HUDEP-2 (cell line): ENCODE data around the gene ZNF487.
"Not testable (repeated sequence)": the region's sequence is repeated elsewhere in the genome, so short reads cannot be mapped to it uniquely, and the experiment has no call there.

Source experiments
- DNase-seq, 76 experiments: peaks; one replicate each; lab custom pipeline; 2025; ENCODE audit not compliant: unreplicated experiment in 76 of 76; lab: John Stamatoyannopoulos, UW

The ZNF487 gene

DNA sequence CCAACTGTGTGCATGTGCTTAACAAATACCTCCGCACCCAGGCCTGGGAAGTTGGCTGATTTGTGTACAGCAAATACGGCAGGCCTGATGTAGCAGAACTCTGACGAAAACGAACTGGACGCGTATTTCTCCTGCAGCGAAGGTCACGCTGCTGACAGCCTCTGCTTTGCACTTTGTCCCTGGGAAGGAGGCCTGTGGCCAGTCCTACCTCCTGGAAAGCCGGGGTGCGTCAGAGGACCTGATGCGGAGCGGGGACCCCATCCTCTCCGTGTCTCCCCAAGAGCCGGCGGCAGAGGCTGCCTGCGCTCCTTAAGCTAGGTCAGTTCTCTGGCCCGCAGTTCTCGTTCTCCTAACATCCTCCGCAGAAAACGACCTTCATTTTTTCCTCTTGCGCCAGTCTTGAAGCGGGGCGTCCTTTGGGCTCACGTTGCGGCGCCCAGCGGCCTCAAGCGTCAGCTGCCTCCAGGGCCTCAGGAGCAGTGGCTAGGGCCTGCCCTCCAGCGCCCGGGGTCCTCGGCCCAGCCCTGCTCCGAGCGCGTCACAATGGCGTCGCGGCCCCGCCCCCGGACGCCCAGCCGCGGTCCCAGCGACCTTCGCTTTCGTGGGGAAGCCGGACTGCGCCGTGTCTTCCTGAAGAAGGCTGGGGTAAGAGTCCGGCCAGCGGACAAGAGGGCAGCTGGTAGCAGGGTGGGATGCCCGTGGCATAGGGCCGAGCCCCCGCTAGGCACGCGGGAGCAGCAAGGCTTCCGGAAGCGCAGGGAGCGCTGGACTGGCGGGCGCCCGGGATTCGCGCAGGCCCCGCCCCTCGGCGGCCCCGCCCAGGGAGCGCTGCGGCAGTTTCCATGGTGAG lies at the start of gene ZNF487:
ZNF487 (plus strand) TSS at position 821 of the 850 bp plus-strand sequence. CDS start 38,703 bp downstream, outside the sequence.
- peak in 75 of 76 experiments; percentile 22 to 90 (median 75) for DNase-seq

DNA sequence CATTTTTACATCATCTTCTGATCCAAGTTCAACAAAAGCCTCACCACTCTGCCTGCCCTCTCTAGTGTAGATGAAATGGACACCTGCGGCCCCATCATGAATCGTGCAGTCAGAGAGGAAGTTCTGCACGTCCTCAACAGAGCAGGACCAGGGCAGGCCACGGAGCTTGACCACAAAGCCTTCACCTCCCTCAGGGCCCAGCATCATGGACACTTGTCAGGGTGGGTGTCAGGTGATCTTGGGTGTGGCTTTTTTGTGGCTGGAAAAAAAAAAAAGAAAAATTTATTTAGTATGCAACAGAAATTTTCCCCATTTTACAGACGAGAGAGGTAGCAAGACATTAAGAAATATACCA lies 49.3 kb upstream of the ZNF487 start:
- no peak for DNase-seq

DNA sequence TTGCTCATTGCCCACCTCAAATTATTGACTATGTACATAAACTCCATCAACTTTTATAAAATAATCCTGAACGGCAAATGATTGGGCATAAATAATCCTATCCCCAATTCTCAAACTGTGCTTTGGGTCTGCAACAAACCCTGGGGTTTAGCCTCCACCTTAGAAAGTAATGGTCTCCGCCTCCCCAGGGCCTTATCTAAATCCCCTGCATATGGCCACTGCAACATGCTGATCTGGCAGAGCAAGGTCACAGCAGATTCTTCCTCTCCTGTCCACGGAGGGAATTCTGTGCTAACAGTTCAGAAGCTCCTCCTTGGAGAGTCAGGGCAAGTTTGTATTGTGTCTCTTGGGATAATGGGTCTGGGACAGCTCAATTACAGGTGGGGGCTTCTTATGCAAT lies 47.0 kb upstream of the ZNF487 start:
- peak in 8 of 76 experiments; percentile 11 to 31 (median 16) for DNase-seq

DNA sequence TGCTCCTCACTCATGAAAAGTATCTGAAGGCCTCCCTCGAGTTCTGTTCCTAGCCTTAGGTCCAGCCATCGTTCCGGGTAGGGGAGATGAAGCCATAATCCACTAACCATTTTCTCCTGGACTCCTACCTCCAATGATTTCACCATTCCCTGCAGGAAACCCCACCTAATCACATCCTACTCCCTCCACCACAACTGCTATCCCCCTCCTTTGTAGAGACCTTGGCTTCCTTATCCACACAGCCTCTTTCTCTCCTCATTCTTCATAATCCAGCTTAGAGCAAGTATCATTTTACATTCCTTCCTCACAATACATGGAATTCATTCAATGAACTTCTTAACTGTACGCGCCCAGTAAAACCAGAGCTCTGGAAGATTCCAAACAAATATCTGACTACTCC lies 46.6 kb upstream of the ZNF487 start:
- no peak for DNase-seq

DNA sequence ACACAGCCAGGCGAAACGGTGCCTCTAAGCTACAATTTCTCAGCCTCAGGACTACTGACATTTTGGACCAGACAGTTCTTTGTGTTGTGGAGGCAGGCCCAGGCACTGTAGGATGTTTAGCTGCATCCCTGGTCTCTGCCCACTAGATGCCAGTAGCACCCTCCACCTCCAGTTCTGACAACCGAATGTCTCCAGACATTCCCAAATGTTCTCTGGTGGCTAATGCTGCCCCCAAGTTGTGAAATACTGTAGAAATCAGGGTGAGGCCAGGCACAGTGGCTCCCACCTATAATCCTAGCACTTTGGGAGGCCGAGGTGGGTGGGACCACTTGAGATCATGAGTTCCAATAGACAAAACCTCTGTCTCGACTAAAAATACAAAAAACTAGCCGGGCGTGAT lies 46.2 kb upstream of the ZNF487 start:
- DNase-seq: peak in 11 of 76 experiments; percentile 5 to 33 (median 20)

DNA sequence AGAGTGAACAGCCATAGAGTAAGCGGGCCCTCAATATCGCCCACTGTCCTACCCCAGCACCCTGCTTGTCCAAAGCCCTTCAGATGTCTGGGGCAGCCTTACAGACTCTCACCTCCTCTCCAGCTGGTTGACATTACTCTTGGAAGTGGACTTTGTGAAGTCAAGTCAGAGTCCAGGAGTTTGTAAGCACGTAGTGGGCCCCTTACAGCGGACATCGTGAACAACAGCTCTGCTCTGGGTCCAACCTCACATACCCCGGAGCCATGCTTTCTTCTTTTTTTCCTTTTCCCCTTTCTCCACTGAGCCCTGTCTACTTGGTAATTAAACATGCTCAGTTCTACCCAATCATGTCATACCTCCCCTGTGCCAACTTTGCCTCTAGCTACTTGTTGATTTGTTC lies 45.4 kb upstream of the ZNF487 start:
- DNase-seq: no peak

DNA sequence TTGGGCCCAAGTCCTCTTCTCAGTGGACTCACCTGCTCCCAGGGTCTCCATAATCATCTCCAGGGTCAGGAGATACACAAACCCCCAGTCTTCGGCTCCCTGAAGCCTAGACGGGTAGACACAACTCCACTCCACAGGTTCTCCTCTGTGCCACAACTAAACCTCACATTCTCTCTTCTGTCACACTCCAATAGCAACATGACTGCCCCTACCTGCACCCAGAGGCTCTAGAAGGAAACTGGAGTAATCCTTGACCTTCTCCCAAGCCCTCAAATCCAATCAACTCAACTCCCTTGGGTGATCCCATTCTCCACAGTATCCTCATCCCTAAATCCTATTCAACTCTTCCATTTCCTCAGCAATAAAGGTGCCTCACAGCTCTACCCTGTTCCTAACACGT lies 44.2 kb upstream of the ZNF487 start:
- no peak for DNase-seq

DNA sequence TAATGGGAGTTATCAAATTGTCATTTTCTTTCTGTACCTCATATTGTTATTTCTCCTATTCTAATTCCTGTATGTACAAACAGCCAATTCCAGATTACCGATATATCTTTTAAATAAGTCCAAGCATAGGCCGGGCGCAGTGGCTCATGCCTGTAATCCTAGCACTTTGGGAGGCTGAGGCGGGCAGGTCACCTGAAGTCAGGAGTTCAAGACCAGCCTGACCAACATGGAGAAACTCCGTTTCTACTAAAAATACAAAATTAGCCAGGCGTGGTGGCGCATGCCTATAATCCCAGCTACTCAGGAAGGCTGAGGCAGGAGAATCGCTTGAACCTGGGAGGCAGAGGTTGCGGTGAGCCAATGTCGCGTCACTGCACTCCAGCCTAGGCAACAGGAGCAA lies 43.7 kb upstream of the ZNF487 start:
- not testable (repeated sequence) for DNase-seq

DNA sequence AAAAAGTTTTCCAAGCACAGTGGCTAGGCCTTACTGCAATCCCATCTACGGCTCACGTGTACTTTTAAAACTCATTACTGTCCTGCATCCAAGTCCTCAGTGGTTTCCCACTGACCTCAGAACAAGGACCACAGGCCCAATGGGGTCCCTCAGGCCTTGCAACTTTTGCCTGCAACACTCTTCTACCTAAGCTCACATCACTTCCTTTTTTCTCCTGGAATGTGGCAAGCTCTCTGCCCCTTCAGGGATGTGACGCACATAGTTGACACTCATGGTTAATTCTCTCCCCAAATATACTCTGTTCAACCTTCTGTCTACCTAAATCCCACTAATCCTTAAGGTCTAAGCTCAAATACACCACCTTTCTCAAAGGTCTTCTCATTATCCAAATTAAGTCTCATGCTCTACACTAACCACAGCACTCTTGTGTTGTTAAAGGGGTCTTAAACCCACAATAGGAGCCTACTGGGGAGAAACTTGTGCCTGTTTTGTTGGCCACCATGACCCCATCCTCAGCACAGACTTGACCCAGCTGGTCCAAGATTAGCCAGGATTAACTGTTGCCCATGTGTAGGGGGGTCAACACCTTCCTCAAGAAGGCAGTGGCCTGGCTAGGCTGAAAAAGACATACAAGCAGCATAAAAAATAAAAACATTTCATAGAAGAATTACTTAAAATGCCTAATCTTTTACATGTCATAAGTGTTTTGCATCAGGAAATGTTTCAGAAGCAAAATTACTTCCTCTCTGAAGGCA lies 43.1 kb upstream of the ZNF487 start:
- DNase-seq: no peak

DNA sequence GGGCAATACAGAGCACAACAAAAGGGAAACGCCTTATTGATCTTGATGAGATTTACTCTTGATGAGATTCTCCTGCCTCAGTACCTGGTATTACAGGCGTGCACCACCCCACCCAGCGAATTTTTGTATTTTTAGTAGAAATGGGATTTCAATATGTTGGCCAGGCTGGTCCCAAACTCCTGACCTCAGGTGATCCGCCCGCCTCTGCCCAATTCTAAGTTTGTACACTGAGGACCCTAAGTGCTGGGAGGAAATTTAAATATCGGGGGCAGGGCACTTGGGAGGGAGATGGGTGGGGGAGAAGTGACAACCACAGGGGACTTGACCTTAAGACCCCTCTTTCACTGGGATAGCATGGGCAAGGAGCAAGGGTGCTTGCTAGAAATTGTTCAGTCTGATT lies 42.0 kb upstream of the ZNF487 start:
- DNase-seq: no peak

DNA sequence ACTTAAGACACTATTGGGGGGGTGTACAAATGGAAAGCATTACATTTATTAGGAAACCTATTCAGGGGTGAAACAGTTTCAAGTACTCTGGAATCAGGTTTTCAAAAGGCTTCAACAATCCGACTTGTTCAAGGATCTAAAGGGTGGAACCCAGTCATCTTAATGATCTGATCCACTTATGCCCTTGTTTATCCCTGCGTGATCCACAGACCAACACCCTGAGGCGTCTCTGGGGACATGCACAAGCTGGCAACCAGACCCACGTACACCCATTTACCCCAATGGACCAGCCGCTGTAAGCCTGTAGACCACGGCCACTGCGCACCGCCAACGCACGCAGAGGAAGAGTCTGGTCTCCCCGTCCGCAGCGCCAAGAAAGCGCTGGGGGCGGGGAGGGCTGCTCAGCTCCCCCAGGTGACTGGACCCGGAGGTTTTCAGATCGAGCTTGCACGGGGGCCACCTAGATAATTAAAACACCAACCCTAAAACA lies 41.3 kb upstream of the ZNF487 start:
- peak in 7 of 76 experiments; percentile 44 to 54 (median 50) for DNase-seq

DNA sequence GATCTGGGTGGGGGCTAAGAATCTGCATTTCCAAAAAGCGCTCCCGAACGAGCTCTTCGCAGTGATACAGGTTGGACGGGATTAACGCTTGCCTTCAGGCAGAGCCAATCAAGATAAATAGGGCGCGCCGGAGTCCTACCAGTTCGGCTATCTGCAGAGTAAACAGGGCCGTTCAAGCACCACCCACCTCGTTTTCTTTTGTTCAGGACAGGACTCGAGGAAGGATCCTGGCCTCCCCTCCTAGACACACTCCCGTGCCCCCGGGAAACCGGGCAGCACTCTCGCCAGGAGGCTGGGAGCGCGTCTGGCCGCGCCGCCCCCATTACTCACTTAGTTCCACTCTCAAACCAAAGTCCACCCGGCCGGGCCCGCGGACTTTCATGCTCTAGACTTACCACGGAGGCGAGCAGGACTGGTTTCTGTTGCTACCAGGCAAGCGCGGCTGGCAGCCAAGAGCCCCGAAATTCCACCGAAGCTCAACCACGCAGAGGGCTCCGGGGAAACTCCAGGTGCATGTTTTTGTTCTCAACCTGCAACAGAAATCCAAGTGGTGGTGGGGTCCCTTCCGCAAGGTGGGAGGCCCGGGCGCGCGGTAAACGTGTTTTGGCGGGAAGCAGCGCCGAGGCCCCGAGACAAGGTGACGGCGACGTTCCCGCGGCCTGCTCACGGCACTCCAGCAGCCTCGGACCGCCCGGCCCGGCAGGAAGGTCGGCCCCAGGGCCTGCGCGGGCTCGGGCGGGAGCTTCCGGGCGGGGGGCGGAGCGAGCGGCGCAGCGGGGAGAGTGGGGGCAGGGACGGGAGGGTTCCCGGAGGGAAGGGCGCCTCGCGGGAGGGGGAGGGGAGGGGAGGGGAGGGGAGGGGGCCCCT lies 40.6 kb upstream of the ZNF487 start:
- DNase-seq: peak in 75 of 76 experiments; percentile 2 to 84 (median 64)

DNA sequence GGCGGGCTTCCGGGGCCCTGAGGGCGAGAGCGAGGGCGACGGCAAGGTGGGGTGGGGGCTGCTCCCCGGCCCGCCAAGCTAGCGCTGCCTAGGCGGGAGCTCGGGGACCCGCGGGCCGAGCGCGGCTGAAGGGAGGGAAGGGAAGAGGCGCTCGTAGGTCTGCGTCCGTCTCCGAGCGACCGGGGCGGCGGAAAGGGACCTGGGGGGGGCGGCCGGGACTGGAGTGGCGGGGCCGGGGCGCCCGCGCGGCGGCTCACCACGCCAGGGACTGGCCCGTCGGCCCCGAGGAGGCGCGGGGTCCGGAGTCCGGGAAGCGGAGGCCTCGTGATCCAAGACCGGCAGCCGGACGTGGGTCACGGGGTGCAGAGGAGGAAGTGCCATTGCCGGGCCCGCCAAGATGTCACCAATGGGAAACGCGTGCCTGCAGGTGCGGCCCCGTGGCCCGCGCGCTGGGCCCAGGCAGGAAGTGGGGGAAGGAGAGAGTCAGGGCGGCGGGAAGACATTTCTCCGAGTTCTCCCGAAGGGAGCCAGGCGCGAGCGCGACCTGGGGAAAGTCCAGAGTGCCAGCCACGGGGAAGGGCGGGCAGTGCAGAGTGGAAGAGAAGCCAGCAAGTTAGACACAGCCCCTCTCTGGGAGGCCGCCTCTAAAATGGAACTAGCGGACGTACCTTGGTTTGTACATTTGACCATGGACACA lies 39.8 kb upstream of the ZNF487 start:
- DNase-seq: peak; percentile 12 to 88 (median 77)

DNA sequence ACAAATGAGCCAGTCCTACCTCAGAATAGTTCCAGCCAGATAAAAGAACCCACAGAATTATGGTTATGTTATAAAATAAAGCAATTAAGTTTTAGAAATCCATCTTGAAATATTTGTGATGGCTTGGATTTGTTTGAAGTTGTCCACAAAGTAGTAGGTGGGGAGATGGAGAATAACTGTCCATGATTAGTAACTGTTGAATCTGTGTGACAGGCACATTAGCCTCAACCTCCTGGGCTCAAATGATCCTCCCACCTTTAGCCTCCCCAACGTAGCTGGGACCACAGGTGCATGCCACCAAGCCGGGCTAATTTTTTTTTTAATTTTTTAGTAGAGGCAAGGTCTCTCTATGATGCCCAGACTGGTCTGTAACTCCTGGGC lies 38.0 kb upstream of the ZNF487 start:
- no peak for DNase-seq

DNA sequence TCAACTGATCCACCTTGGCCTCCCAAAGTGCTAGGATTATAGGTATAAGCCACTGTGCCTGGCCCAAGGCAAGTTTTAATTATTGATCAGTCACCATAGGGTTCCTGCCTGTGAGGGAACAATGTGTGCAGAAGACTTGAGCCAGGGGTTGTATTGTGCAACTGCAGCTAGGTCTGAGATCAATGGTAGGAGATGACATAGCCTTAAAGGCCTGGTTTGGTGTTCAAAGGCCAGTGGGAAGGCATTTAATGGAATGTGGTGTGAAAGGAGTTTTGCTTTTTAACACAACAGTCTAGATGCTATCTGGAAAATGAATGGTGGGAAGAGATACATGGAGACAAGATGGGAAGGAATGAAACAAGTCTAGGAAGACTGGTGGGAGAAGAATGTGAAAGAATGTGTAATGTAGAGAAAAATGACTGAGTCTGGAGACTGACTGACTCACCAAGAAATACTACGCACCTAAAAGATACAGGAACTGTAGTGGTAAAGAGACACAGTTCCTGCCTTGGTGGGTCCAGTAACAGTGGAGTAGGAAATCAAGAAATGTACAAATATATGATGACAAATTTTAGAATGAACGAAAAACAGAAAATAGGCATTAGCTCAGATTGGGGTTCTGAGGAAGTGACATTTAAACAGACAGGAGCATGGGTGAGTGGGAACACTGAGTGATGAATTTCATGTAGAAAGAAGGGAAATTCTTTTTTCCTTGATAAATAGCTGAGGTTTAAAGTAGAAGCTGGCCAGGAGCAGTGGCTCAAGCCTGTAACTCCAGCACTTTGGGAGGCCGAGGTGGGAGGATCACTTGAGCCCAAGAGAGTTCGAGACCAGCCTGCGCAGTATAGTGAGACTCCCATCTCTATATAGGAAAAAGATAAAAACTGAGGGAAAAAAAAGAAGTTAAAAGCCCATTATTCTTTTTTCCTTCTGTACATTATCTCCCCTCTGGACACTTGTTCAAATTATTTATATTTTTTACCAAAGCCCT lies 37.3 kb upstream of the ZNF487 start:
- no peak for DNase-seq

DNA sequence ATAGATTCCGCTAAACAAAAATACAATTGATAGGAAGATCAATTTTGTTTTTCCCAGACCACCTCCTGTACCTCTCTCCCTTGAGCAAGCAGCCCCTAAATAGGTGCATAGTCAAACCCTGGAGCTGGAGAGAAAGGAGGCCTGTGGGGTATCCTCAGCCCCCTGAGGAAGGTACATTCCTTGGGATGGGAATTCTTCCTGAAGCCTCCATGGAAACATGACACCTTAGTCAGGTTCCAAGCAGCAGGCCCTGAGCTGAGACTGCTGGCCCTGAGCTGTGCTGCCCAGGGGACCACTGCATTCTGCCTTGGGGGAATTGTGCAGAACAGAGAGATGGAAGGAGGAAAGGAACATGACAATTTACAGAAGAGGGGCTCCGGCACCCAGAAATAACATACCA lies 35.3 kb upstream of the ZNF487 start:
- no peak for DNase-seq

DNA sequence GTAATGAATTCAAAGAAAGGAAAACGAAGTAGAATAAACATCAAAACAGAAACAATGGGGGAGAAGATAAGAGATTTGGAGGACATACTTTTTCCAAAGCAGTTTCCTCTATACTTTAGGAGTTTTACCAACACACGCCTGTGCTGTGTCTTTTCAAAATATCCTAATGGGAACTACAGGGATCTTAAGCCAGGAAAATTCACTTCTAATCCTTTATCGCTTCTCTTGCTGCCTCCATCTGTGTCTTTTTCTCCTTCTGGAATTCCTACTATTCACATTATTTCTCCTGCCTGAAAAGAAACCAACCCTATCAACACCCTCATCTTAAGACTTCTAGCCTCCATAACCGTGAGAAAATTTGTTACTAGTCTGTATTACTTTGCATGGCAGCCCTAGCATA lies 34.7 kb upstream of the ZNF487 start:
- DNase-seq: no peak

DNA sequence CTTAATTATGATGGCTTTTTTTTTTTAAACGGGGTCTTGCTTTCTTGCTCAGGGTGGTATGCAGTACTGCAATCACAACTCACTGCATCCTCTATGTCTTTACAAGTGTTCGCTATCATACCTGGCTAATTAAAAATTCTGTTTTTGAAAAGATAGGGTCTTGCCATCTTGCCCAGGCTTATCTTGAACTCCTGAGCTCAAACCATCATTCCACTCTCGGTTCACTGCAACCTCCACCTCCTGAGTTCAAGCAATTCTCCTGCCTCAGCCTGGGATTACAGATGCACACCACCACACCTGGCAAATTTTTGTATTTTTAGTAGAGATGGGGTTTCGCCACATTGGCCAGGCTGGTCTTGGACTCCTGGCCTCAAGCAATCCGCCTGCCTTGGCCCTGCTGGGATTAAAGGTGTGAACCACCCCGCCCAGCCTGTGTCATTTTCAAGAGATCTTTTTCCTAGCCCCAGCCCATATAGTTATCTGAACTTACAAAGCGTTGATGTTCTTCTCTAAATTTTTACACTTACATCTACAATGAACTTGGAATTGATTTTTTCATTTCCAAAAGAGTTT lies 33.9 kb upstream of the ZNF487 start:
- no peak for DNase-seq
